Stimulated activated CD4-positive, alpha-beta T cell treated with anti-CD3 and anti-CD28 coated beads, Interleukin-4, amount 100 ng/mL, for 24 hours (primary cell): ENCODE measurements around the gene LCN1.
"Not testable (repeated sequence)": the region's sequence is repeated elsewhere in the genome, so short reads cannot be mapped to it uniquely, and the experiment has no call there.

Source experiments
- DNase-seq: peaks from one replicate; pipeline ENCODE4 v3.0.0-alpha.2; 2020

LCN1 gene

DNA sequence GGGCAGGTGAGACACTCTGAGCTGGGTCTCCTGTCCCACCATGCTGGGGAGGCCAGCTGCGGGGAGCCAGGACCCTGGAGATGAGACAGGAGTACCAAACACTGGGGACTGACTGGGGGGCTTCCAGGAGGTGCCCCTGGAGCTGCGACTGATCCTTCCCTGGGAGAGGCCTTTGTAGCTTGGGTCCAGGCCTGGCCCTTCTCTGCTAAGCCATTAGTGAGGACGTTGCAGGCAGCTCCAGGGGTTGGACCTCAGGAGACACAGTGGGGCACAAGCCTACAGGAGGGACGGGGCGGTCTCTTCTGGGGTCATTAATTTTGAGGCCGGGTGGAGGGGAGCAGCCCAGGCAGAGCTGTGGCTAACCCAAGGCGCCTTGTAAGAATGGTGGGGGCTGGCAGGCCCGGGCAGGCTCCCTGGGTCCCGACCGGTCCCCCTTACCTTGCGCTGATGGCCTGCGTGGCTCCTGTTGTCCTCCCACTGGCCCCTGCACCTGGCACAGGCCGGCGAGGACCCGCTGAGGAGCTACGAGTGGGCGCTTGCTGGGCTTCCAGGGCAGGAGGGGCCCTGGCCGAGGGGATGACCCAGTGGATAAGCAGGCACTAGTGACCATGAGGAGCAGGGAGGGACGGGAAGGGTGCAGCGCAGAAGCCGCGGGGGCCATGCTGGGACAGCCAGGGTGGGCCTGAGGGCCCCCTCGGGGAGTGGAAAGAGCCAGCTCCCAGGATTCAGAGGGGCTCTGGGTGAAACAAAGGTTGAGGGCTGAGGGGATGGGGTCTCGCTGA lies 15.6 kb upstream of the LCN1 start:
- no peak for DNase-seq

GRCh38 chr9:135506327-135507103 lies 14.7 kb upstream of the LCN1 start:
- DNase-seq: no peak

DNA sequence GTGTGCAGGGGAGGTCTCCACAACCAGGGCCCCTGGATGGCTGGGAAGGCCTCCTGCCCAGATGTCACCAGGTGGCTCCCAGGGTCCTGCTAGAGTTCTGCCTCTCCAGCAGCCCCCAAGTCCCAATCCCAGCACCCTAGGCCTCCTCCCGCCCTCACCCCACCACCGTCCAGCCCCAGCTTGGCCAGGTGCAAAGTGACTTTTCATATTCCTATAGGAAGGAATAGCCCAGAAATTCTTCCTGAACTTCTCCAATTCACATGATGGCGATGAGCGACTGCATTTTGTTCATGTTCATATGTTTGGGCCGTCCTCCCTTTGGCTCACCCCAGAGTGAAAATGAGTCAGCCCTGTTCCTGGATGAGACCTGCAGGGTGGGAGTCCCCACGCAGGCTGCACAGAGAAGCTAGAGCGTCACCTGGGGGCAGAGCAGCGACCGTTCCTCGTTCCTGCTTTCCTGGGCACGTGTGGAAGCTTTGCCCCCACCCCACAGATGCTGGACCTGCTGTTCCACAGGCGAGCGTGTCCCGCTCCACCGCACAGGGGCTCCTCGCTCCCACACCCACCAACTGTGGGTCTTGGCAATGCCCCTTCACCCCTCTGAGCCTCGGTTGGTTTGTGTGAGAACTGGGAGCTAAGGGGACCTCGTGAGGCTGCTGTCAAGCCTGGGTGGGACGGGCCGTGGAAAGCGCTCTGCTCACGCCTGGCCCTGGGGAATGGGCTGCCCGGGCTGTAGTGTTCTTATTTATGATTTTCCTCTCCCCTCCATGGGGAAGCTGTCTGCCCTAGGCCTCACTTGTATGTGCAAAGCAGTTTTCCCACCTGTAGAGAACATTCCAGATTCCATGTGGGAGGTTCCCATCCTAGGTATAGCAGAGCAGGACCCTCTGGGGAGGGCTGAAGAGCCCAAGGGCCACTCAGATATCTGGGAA lies 13.9 kb upstream of the LCN1 start:
- DNase-seq: no peak

DNA sequence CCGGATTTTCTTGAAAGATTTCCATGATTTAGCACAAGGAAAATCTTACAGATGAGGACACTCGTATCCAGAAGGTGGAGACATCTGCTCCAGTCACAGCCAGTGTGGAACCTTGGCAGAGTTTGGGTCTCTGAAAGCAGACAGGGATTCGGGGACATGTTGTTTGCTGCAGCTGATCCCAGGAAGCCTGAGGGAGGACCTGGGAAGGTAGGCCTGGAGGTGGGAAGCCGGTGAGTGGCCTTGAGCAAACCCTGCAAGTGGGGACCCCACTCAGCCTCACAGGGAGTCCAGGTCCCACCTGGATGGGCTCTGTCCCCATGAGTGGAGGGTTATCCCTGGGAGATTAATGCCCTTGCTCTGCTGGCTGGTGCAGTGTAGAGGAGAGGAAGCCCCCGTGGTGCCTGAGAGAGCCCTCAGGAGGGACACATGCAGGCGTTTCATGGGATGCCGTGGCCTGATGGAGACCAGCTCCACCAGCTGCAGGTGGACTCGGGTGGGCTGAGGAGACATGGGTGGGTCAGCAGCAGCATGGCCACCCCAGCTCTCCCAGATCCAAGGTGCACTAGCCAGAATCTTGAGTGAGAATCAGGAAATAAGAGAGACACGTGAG lies 12.9 kb upstream of the LCN1 start:
- DNase-seq: no peak

DNA sequence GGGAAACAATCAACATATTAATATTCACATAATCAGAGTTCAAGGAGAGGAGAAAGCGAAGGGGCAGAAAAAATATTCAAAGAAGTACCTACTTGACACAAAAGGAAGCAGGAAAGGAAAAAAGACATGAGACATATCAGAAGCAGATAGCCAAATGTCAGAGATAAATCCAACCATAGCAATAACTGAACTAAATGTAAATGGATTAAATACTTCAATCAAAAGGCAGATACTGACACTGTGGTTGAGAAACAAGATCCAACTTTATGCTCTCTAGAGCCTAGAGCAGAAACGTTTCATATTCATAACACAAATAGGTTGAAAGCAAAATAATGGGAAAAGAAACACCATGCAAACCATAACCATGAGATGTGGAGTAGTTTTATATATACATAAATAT lies 11.8 kb upstream of the LCN1 start:
- no peak for DNase-seq

- no peak for DNase-seq
Observed at GRCh38 chr9:135512241-135512603, 9.0 kb upstream of the LCN1 start.

GRCh38 chr9:135512904-135513303 lies 8.3 kb upstream of the LCN1 start:
- DNase-seq: no peak

DNA sequence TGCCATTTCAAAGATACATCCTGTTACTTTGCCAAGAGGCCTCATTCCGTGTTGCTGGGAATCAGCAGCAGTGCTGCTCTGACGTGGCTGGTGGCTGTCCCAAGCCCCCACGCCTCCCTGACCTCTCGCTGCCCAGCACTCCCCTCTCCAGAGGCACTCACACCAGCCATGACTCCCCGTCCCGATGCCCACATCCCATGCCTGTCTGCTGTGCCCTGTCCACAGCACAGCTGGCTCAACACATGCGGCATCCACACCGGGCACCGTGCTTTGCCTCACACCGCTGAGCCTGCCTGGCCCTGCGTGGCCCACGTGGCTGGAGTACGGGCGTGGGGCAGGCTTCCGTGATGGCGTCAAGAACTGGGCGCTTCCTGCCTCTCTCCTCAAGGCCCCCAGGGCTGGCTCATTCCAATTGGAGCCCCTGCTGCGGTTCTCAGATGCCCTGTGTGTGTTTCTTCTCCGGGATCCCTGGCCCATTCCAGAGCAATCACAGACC lies 7.8 kb upstream of the LCN1 start:
- DNase-seq: no peak

- DNase-seq: not testable (repeated sequence)
Observed at GRCh38 chr9:135513906-135514305, 7.3 kb upstream of the LCN1 start.

DNA sequence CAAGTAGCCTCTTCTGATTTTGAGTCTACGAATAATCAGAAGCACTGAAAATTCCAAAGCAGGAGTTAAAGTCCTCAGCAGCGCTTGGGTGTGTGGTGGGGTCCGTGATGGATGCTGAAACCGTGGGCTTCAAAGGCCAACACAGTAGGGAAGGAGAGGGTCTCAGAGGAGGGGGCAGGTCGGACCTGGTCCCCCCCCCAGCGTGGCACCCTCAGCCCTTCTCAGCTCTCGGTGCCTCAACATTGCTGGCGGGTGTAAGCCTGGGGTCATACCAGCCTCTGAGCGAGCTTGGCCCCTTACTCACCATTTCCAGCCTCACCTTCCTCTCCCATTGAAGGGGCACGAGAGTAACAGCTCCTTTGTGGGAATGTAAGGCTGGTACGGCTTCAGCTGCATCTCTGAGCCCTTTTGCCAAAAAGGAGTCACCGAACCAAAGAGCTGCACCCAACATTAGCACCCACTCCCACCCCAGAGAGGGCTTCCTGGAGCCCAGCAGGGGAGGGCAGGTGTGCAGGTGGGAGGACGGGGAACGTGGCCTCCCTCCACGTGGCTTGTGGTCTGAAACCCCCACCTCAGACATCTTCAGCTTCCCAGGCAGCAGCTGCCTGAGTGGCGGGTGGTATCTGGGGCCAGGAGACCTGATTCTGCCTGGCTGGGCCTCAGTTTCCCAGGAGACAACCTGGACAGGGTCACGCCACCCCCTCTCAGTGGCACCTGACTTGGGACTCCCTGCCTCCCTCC lies 6.7 kb upstream of the LCN1 start:
- DNase-seq: no peak

DNA sequence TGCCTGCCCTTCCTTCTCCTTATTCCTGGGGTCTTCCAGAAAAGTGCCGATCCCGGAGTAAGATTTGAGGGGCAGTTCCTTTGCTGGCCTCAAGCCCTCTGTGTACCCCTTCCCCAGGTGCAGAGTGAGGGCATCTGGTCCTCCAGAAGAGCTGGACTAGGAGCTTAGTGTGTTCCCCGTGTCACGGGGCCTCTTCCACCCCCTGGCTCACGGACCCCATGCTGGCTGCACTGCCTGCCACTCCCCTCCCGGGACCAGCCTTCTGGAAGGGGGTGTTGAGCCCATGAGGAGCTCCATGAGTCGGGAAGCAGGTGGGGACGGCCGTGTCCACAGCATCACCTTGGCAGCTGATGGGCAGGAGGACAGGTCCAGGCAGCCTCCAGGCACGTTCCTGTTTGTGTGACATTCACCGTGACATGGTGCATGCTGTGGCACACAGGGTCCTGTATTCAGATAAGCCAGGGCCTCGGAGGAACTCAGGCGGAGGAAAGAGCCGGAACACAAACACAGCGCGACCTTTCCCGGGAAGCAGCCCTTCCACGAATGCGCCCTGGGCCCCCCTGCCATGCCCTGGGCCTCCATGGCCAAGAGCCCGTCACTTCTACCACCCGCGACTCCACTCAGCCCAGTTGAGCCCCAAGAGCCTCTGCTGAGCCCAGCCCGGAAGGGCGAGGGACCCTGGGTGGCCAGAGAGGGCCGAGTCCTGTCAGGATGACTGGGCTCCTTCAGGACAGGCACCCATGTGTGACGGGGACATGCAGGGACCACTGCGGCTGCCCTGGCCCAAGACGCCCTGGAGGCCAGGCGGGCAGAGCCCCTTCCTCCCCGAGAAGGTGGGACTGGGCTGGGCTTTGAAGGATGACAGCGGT lies 5.9 kb upstream of the LCN1 start:
- no peak for DNase-seq

DNA sequence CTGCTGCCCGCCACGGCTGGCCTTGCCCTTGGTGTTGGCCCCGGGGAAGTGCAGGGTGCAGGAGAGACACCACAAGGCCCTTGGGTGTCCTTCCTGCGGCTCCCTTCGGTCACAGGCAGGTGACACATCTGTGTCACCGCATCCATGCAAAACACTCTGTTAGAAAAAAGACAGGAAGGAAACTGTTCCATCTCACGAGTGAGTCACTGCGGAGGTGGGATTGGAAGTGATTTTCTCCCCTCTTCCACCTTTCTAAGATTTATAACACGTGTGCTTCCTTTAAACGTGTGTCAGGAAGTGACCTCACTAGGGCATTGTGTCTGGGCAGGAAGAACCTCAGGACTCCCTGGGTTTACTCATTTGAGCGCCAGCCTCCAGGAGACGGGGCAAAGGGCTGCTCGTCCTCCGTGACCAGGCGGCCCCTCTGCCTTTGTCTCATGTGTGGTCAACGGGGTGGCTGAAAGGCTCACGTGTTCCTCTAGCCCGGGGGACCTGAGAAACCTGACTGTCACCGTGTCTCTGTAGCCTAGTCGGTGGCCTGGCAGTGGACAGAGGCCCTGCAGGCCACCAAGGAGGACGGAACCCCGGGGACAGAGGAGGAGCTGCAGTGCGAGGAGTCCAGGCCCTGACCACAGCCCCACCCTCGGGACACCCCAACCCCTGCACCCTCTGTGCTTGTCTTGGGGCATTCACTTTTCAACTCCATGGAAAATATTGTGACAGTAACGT lies 4.9 kb upstream of the LCN1 start:
- DNase-seq: no peak

DNA sequence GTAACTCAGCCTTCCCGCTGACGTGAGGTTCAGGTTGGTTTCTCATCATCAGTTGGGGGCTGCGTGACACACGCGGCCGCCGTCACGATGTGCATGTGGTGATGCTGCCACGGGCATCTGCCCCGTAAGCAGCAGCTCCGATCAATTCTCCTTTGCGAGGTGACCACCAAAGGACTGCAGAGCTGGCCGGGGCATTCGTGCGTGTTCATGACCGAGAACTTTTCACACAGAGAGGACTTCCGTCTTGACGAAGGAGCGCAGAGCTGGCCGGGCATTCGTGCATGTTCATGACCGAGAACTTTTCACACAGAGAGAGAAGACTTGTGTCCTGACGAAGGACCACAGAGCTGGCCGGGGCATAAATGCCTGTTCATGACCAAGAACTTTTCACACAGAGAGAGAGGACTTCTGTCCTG lies 3.8 kb upstream of the LCN1 start:
- DNase-seq: no peak

DNA sequence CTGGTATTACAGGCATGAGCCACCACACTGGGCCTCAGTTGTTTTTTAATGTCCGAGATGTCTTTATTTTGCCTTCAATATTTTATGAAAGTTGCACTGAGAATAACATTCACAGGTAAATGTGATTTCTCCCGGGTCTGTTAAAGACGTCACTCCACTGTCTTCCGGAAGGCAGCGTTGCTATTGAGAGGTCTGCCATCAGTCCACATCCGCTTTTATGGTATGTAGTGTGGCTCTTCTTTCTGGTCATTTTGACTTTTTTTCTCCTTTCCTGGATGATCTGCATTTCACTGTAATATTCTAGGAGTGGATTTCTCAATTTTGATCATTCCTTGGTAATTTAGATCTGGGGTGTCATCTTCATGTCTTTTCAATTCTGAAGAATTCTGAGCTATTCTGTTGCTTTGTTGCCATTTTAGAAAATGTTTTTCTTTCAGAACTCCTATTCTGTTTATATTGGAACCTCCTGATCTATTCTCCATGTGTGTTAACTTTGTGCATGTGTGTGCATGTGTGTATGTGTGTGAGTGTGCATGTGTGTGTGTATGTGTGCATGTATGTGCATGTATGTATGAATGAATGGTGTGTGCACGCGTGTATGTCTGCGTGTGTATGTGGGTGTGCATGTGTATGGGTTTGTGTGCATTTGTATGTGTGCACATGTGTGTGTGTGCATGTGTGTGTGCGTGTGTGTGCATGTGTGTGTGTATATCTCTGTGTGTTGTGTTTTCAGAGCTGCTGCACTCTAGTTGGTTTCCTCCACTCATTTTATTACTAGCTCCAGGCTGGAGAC lies 1.9 kb upstream of the LCN1 start:
- no peak for DNase-seq

- DNase-seq: no peak
Observed at GRCh38 chr9:135521608-135522095, 412 bp downstream of the LCN1 start.

DNA sequence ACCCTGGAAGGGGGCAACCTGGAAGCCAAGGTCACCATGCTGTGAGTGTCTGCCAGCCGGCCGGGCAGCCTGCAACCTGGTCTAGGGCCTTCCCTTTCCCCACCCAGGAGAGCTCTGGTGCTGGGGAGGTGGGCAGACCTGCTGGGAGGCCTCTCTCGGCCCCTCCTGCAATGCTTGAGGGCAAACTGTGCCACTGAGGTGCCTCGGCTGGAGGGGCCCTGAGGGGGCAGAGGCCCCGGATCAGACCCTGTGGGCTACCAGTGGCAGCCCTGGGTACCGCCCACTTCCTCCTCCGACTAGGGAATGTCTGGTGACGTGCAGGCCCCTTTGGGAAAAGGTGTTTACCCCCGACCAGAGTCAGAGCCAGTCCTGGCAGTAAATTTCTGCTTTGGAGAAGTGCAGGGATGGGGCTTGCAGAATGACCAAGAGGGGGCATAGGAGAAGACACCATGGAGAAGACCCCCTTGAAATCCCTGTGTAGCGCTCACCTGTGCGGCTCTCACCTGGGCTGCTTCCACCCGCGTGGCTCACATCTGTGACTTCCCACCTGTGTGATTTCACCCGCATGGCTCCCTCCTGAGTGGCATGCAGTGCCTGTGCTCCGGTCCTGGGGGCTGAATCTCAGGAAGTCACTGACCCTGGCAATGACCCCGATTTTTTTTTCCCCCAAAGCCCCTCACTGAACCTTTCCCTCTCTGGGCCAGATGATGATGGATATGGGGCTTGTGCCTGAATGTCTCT lies 1.1 kb downstream of the LCN1 start:
- DNase-seq: no peak

DNA sequence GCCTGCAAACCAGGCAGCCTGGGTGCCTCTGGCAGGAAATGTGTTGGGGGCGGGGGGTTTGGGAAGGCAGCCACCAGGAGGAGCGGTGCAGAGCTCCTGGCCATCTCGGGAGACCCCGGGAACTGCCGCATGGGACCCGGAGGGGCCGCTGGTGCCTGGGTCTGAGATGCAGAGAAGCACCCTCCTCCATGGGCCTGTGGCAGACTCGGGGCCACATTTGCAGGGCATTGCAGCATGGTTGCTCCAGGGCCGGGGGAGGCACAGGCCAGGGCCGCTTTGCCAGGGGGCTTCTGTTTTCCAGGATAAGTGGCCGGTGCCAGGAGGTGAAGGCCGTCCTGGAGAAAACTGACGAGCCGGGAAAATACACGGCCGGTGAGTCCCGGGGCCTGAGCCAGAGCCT lies 1.7 kb downstream of the LCN1 start:
- no peak for DNase-seq

- no peak for DNase-seq
Observed at GRCh38 chr9:135523521-135524129, 2.4 kb downstream of the LCN1 start.
